ENCODE measurements around the gene HSPB1. TPM values are rescaled to one million over a fixed set of nuclear protein-coding genes. Genes with fewer than 3 reads are reported as not detected.

HSPB1 gene
- total RNA-seq, 1 donor from 2014 or later = 3,584 TPM

- H3K27me3 ChIP-seq = no peaks in the 10 kb centered on the region
- H3K9me3 ChIP-seq = no peaks in the 10 kb centered on the region
- peaks cover 0 to 3% of the 10 kb centered on the region in 2 donors for H3K4me1 ChIP-seq
- DNase-seq (ENCODE audit: low spot score in 2 of 2) = no peak
- peak overlapping the region in 1 of 2 donors; percentile 21 for H3K27ac ChIP-seq
- peaks cover 45 to 58% of the 10 kb centered on the region in 2 donors for H3K36me3 ChIP-seq
- intact Hi-C loops (cut with DNase I) = no loop called here
- H3K4me3 ChIP-seq = no peak overlapping the region
- TF ChIP-seq, protein P1, sequence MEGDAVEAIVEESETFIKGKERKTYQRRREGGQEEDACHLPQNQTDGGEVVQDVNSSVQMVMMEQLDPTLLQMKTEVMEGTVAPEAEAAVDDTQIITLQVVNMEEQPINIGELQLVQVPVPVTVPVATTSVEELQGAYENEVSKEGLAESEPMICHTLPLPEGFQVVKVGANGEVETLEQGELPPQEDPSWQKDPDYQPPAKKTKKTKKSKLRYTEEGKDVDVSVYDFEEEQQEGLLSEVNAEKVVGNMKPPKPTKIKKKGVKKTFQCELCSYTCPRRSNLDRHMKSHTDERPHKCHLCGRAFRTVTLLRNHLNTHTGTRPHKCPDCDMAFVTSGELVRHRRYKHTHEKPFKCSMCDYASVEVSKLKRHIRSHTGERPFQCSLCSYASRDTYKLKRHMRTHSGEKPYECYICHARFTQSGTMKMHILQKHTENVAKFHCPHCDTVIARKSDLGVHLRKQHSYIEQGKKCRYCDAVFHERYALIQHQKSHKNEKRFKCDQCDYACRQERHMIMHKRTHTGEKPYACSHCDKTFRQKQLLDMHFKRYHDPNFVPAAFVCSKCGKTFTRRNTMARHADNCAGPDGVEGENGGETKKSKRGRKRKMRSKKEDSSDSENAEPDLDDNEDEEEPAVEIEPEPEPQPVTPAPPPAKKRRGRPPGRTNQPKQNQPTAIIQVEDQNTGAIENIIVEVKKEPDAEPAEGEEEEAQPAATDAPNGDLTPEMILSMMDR (IDR thresholded peaks at IDR 0.05) = no peak
Observed at GRCh38 chr7:76346778-76347177, 44.3 kb downstream of the HSPB1 start.

GRCh38 chr7:76347710-76348109, 45.2 kb downstream of the HSPB1 start:
- TF ChIP-seq, protein P1 (IDR thresholded peaks at IDR 0.05) = no peak
- peaks cover 45 to 58% of the 10 kb centered on the region in 2 donors for H3K36me3 ChIP-seq
- H3K9me3 ChIP-seq = no peaks in the 10 kb centered on the region
- no peak for DNase-seq (ENCODE audit: low spot score in 2 of 2)
- no peak overlapping the region for H3K27ac ChIP-seq
- no peak overlapping the region for H3K4me3 ChIP-seq
- H3K4me1 ChIP-seq = peaks cover 0 to 12% of the 10 kb centered on the region in 2 donors
- H3K27me3 ChIP-seq = no peaks in the 10 kb centered on the region
- intact Hi-C loops (cut with DNase I) = no loop called here

DNA sequence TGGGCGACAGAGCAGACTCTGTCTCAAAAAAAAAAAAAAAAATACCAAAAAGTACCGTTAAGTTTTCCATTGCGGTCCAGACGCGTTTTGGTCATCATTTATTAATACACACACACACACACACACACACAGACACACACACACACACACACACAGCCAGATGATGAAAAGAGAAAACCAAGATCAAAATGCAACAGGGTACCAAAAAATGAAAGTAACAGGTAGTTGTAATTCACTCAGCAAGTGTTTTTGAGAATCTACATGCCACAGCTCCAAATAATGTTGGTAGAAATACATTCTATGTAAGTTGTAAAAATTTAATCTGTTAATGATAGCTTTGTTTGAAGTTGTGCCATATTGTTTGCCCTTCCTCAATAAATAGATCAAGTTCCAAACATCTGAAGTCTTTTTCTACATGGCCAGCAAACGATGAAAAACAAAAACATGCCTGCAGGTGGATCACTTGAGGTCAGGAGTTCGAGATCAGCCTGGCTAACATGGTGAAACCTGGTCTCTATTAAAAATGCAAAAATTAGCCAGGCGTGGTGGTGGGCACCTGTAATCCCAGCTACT, 46.9 kb downstream of the HSPB1 start:
- no peak for DNase-seq (ENCODE audit: low spot score in 2 of 2)
- H3K36me3 ChIP-seq = peaks cover 31 to 44% of the 10 kb centered on the region in 2 donors
- no peaks in the 10 kb centered on the region for H3K9me3 ChIP-seq
- H3K27me3 ChIP-seq = no peaks in the 10 kb centered on the region
- intact Hi-C loops (cut with DNase I) = no loop called here
- peaks cover 0 to 16% of the 10 kb centered on the region in 2 donors for H3K4me1 ChIP-seq
- H3K27ac ChIP-seq = no peak overlapping the region
- H3K4me3 ChIP-seq = no peak overlapping the region
- TF ChIP-seq, protein P1 (IDR thresholded peaks at IDR 0.05) = no peak

DNA sequence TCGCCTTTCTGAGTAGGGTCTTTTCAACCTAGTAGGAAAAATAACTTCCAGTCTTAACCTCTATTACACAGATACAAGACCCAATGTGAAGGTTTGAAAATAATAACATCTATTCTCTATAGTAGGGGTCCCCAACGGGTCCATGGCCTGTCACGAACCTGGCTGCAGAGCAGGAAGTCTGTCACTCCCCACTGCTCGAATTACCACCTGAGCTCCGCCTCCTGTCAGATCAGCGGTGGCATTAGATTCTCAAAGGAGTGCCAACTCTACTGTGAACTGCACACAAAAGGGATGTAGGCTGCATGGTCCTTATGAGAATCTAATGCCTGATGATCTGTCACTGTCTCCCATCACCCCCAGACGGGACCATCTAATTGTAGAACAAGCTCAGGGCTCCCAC, 48.9 kb downstream of the HSPB1 start:
- peaks cover 0 to 27% of the 10 kb centered on the region in 2 donors for H3K4me1 ChIP-seq
- no peaks in the 10 kb centered on the region for H3K27me3 ChIP-seq
- H3K27ac ChIP-seq = no peak overlapping the region
- DNase-seq (ENCODE audit: low spot score in 2 of 2) = no peak
- H3K9me3 ChIP-seq = no peaks in the 10 kb centered on the region
- intact Hi-C loops (cut with DNase I) = no loop called here
- H3K4me3 ChIP-seq = no peak overlapping the region
- peaks cover 13 to 25% of the 10 kb centered on the region in 2 donors for H3K36me3 ChIP-seq
- TF ChIP-seq, protein P1 (IDR thresholded peaks at IDR 0.05) = no peak

DNA sequence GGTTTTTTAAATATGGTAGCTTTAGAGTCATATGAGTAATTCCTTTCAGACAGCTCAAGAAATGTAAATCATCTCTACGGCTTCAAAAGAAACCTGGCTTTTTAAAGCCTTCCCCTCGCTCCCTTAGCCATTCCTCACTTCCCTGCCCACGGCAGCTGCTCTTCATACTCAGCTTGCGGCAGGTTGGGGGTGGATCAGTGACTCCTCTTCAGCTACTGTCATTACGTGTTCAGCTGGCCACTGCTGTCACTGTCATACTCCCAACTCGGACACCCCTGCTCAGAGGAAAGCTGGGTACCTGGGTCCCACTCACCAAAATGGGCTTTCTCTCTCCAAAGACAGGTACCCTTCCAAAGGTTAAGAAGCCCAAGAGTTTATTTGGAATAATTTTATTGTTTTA, 49.7 kb downstream of the HSPB1 start:
- no peak for DNase-seq (ENCODE audit: low spot score in 2 of 2)
- Histone ChIP-seq H3K9me3 (no peaks in the 10 kb centered on the region), H3K36me3 (peaks cover 5 to 17% of the 10 kb centered on the region in 2 donors), H3K4me1 (peaks cover 4 to 35% of the 10 kb centered on the region in 2 donors), H3K4me3 (no peak overlapping the region), H3K27me3 (no peaks in the 10 kb centered on the region), H3K27ac (no peak overlapping the region)
- TF ChIP-seq, protein P1 (IDR thresholded peaks at IDR 0.05) = no peak
- intact Hi-C loops (cut with DNase I) = no loop called here

Data from ascending aorta (tissue), 2 donors.